Stomach (tissue), 9 donors: ENCODE results near the gene SLC38A1. TPM values are rescaled to one million over a fixed set of nuclear protein-coding genes. Genes with fewer than 3 reads are reported as not detected.
"Not testable (repeated sequence)": the region's sequence is repeated elsewhere in the genome, so short reads cannot be mapped to it uniquely, and the experiment has no call there.

Experiments used
- DNase-seq, 2 donors: peaks; one replicate each; pipeline versions ENCODE4 v3.0.0 to v3.0.0-alpha.2; 2013 to 2019
- H3K27ac ChIP-seq, 5 donors: fragments of 200-600 bp in 4 of 5; sonication (generic) in 4 of 5; one replicate each; pipeline ENCODE4 v1.5.1; 2013 to 2019; ENCODE audit warnings: mild to moderate bottlenecking in 1 of 5, moderate library complexity in 1 of 5
- H3K27me3 ChIP-seq, 3 donors: fragments of 200-600 bp; sonication (generic); one replicate each; pipeline ENCODE4 v1.5.1; 2017 to 2019; ENCODE audit warnings: mixed run types in 1 of 3
- H3K36me3 ChIP-seq, 4 donors: fragments of 200-600 bp; sonication (generic); 1 replicate in 3 of 4; 2 replicates in 1 of 4; pipeline ENCODE4 v1.5.1; 2016 to 2019
- H3K4me1 ChIP-seq, 4 donors: fragments of 200-600 bp; sonication (generic); one replicate each; pipeline ENCODE4 v1.5.1; 2016 to 2019
- H3K4me3 ChIP-seq, 4 donors: fragments of 200-600 bp; sonication (generic) in 3 of 4; one replicate each; pipeline ENCODE4 v1.5.1; 2016 to 2019; ENCODE audit warnings: mild to moderate bottlenecking in 1 of 4
- H3K9me3 ChIP-seq, 4 donors: fragments of 200-600 bp; sonication (generic); one replicate each; pipeline ENCODE4 v1.5.1; 2016 to 2019
- EP300 ChIP-seq: sonication (generic); formaldehyde crosslinking; IDR thresholded peaks from one replicate; pipeline ENCODE4 v1.6.1; 2017; ENCODE audit warnings: antibody characterized with exemption
- POLR2A ChIP-seq, 4 donors: fragments of 450-650 bp; IDR thresholded peaks; one replicate each; pipeline ENCODE4 v1.6.1; 2016; ENCODE audit warnings: antibody characterized with exemption in 4 of 4, control low read depth in 2 of 4, mild to moderate bottlenecking in 1 of 4, moderate library complexity in 1 of 4
- POLR2AphosphoS5 ChIP-seq, 3 donors: sonication (generic); formaldehyde crosslinking; IDR thresholded peaks; one replicate each; pipeline ENCODE4 v1.6.1; 2016; ENCODE audit warnings: antibody characterized with exemption in 3 of 3
- WGBS, 5 donors: extraction: QIAGEN DNeasy Blood & Tissue Kit in 3 of 5; methylation state at CpG; one replicate each; pipeline versions ENCODE4 v1.1.5 to v1.1.7; 2013 to 2018; 5-methylcytosine and 5-hydroxymethylcytosine counted together
- intact Hi-C: fragments of 100-400 bp; cut with DNase I; formaldehyde crosslinking; loops from one replicate; pipeline ENCODE4 v1.15.1; 2023; ENCODE audit warnings: low total_unique reads
- polyA plus RNA-seq, 3 donors: library from polyadenylated mRNA; stranded (reverse); fragments of 200-250 nt; gene quantifications; one replicate each; pipeline ENCODE4 v1.2.3, GENCODE V29; 2013
- total RNA-seq, 5 donors: library from RNA; depleted of rRNA; stranded (reverse); fragments of >200 nt; gene quantifications; one replicate each; pipeline versions ENCODE4 v1.1.0 to v1.2.3, GENCODE V29; 2014 to 2016
- TF ChIP-seq, protein P1 (sequence below), 7 experiments: fragments of 450-650 bp in 4 of 7; fragments of 200-600 bp in 3 of 7; sonication (generic) in 3 of 7; IDR thresholded peaks; one replicate each; pipeline ENCODE4 v1.5.1; 2016 to 2019; ENCODE audit warnings: antibody characterized with exemption in 7 of 7, control low read depth in 2 of 7, mild to moderate bottlenecking in 1 of 7
- donor health status: healthy with polysubstance abuse.
- donor health status: Bipolar disorder and iron deficiency.
- donor health status: healthy.

Gene SLC38A1
- total and polyA plus RNA-seq, 8 donors = 3.2 to 164 (median 51.6) TPM

DNA sequence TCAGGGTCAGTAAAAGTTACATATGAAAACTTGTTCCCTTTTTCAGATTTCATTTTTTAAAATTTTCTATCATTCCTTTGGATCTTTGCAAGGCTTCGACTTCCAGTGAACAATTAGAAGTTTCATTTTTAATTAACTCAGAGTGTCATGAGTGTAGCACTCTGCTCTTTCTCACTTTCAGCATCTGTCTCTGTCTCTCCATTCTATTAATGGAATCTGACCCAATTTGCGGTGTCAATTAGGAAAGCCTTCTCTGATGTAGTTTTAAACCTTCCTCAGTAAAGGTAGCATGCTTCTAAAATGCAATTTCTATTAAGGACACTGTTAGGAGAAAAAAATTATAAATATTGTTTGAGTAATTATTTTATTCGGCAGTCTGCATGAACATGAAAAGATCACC lies 68.3 kb downstream of the SLC38A1 start:
- Histone ChIP-seq H3K27me3 (no peaks in the 10 kb centered on the region), H3K4me1 (peaks cover 0 to 14% (median 2%) of the 10 kb centered on the region in 4 donors), H3K9me3 (no peaks in the 10 kb centered on the region), H3K36me3 (peaks cover 22 to 90% (median 76%) of the 10 kb centered on the region in 4 donors), H3K27ac (no peak overlapping the region), H3K4me3 (no peak overlapping the region)
- no peak for TF ChIP-seq POLR2AphosphoS5 (IDR thresholded peaks at IDR 0.05)
- TF ChIP-seq, protein P1, sequence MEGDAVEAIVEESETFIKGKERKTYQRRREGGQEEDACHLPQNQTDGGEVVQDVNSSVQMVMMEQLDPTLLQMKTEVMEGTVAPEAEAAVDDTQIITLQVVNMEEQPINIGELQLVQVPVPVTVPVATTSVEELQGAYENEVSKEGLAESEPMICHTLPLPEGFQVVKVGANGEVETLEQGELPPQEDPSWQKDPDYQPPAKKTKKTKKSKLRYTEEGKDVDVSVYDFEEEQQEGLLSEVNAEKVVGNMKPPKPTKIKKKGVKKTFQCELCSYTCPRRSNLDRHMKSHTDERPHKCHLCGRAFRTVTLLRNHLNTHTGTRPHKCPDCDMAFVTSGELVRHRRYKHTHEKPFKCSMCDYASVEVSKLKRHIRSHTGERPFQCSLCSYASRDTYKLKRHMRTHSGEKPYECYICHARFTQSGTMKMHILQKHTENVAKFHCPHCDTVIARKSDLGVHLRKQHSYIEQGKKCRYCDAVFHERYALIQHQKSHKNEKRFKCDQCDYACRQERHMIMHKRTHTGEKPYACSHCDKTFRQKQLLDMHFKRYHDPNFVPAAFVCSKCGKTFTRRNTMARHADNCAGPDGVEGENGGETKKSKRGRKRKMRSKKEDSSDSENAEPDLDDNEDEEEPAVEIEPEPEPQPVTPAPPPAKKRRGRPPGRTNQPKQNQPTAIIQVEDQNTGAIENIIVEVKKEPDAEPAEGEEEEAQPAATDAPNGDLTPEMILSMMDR (IDR thresholded peaks at IDR 0.05) = no peak
- no peak for TF ChIP-seq EP300
- no peak for TF ChIP-seq POLR2A (IDR thresholded peaks at IDR 0.05)
- intact Hi-C loops = no loop called here
- 85 to 97% (median 95%) methylated on average over 3 of the region's 3 CpGs for WGBS, 5 donors
- DNase-seq = no peak

DNA sequence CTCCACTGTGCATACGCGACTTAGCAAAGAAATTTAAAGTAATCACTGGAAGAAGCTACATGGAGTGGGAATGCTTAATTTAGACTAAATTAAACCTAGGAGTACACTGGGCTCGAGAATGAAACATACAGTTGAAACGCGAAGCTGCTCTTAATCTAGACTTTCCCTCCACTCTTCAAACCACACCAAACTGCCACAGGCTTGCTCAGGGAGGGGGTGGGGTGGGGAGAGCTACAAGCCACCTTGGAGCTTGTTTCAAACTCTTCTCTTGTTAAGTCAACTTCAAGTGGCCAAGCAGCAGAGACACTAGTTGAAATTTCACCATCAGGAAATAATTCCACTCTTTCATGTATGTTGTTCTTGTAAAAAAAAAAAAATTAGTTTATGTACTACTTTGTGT lies 69.9 kb downstream of the SLC38A1 start:
- DNase-seq = no peak
- H3K27me3 ChIP-seq = no peaks in the 10 kb centered on the region
- H3K9me3 ChIP-seq = no peaks in the 10 kb centered on the region
- H3K27ac ChIP-seq = no peak overlapping the region
- WGBS, 5 donors = 83 to 92% (median 89%) methylated on average over 5 of the region's 5 CpGs
- H3K36me3 ChIP-seq = peaks cover 32 to 88% (median 80%) of the 10 kb centered on the region in 4 donors
- intact Hi-C loops = no loop called here
- H3K4me1 ChIP-seq = peaks cover 0 to 5% (median 0%) of the 10 kb centered on the region in 4 donors
- H3K4me3 ChIP-seq = no peak overlapping the region
- TF ChIP-seq EP300 = no peak
- no peak for TF ChIP-seq POLR2A (IDR thresholded peaks at IDR 0.05)
- no peak for TF ChIP-seq POLR2AphosphoS5 (IDR thresholded peaks at IDR 0.05)
- TF ChIP-seq, protein P1 (IDR thresholded peaks at IDR 0.05) = no peak

DNA sequence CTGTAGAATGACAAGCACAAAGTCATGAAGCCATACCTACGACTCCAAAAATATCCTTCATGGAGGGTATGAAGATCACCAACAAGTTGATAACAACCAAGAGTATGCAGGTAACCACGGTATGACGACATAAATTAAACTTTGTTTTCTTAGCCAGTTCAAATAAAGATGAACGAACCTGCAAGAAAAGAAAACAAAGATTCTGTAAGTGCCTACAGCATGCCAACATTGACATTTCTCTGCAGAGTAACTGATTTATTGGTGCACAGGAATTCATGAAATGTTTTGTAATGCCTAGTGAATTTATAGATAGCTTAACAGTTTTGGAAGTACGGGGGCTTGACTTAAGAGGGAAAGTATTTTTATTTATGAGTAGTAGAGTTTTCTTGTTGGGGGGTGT lies 71.0 kb downstream of the SLC38A1 start:
- DNase-seq = no peak
- Histone ChIP-seq H3K36me3 (peaks cover 32 to 78% (median 69%) of the 10 kb centered on the region in 4 donors), H3K4me3 (no peak overlapping the region), H3K9me3 (no peaks in the 10 kb centered on the region), H3K4me1 (peaks cover 0 to 5% (median 0%) of the 10 kb centered on the region in 4 donors), H3K27me3 (no peaks in the 10 kb centered on the region), H3K27ac (no peak overlapping the region)
- 49 to 68% (median 60%) methylated on average over 5 of the region's 5 CpGs for WGBS, 5 donors
- TF ChIP-seq EP300 (no peak), POLR2AphosphoS5 (IDR thresholded peaks at IDR 0.05) (no peak), POLR2A (IDR thresholded peaks at IDR 0.05) (no peak)
- TF ChIP-seq, protein P1 (IDR thresholded peaks at IDR 0.05) = no peak
- intact Hi-C loops = no loop called here

DNA sequence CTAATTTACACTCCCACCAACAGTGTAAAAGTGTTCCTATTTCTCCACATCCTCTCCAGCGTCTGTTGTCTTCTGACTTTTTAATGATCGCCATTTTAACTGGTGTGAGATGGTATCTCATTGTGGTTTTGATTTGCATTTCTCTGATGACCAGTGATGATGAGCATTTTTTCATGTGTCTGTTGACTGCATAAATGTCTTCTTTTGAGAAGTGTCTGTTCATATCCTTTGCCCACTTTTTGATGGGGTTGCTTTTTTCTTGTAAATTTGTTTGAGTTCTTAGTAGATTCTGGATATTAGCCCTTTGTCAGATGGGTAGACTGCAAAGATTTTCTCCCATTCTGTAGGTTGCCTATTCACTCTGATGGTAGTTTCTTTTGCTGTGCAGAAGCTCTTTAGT lies 78.3 kb downstream of the SLC38A1 start:
- WGBS, 5 donors = 86 to 100% (median 91%) methylated on average over 2 of the region's 2 CpGs
- Histone ChIP-seq H3K36me3 (peaks cover 10 to 14% (median 12%) of the 10 kb centered on the region in 4 donors), H3K4me1 (peaks cover 4 to 24% (median 8%) of the 10 kb centered on the region in 4 donors)
- H3K9me3 ChIP-seq, H3K4me3 ChIP-seq, H3K27me3 ChIP-seq, DNase-seq, intact Hi-C loops, H3K27ac ChIP-seq: not testable (repeated sequence)

DNA sequence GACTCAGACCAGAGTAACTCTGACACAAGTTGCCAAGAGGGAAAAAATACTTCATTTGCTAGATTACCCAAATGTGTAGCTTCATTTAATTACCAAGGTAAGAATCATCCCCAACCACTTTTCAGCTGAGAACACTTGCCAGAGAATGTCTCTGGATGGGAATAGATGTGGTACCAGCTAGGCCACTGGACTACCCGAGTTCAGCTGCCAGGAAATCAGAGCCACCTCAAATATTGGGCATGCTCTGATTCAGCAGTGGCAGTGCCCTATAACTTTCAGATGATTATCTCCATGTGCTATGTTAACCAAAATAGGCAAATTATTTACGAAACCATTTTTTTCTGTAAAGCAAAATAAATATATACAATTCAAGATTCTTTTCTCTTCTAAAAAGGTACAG lies 80.7 kb downstream of the SLC38A1 start:
- H3K4me3 ChIP-seq = no peak overlapping the region
- WGBS, 5 donors = 73 to 89% (median 80%) methylated on average over 2 of the region's 2 CpGs
- TF ChIP-seq POLR2AphosphoS5 (IDR thresholded peaks at IDR 0.05) (no peak), EP300 (no peak), POLR2A (IDR thresholded peaks at IDR 0.05) (no peak)
- TF ChIP-seq, protein P1 (IDR thresholded peaks at IDR 0.05) = no peak
- no peaks in the 10 kb centered on the region for H3K36me3 ChIP-seq
- no peak for DNase-seq
- no peaks in the 10 kb centered on the region for H3K9me3 ChIP-seq
- H3K27ac ChIP-seq = no peak overlapping the region
- intact Hi-C loops = no loop called here
- H3K27me3 ChIP-seq = no peaks in the 10 kb centered on the region
- H3K4me1 ChIP-seq = peaks cover 4 to 33% (median 11%) of the 10 kb centered on the region in 4 donors
